HuH-7 (cell line): Measurements from ENCODE around the gene SH2D6.
"Not testable (repeated sequence)": the region's sequence is repeated elsewhere in the genome, so short reads cannot be mapped to it uniquely, and the experiment has no call there.

Experiments used
- DNase-seq: peaks from one replicate; pipeline ENCODE4 v3.0.0; 2011; ENCODE audit warnings: low spot score

The SH2D6 gene

GRCh38 chr2:85418132-85419008, at the start of gene SH2D6:
TSS of gene SH2D6 (plus strand) at chr2:85418714. CDS start at chr2:85429466, 10,752 bp downstream.
- DNase-seq = peak; percentile 89

GRCh38 chr2:85368921-85369320, 49.6 kb upstream of the SH2D6 start:
- DNase-seq = no peak

- no peak for DNase-seq
Measured at GRCh38 chr2:85369500-85369899, 49.0 kb upstream of the SH2D6 start.

GRCh38 chr2:85371045-85371444, 47.5 kb upstream of the SH2D6 start:
- no peak for DNase-seq

- DNase-seq = no peak
Measured at GRCh38 chr2:85376291-85377065, 42.0 kb upstream of the SH2D6 start.

- DNase-seq = no peak
Measured at GRCh38 chr2:85377083-85377482, 41.4 kb upstream of the SH2D6 start.

GRCh38 chr2:85378257-85378656, 40.3 kb upstream of the SH2D6 start:
- DNase-seq = no peak

- DNase-seq = no peak
Measured at GRCh38 chr2:85380048-85380447, 38.5 kb upstream of the SH2D6 start.

GRCh38 chr2:85383151-85383550, 35.4 kb upstream of the SH2D6 start:
- DNase-seq = not testable (repeated sequence)

GRCh38 chr2:85383850-85384249, 34.7 kb upstream of the SH2D6 start:
- no peak for DNase-seq

GRCh38 chr2:85385746-85386145, 32.8 kb upstream of the SH2D6 start:
- DNase-seq = no peak

- no peak for DNase-seq
Measured at GRCh38 chr2:85387754-85388153, 30.8 kb upstream of the SH2D6 start.

GRCh38 chr2:85388878-85389538, 29.5 kb upstream of the SH2D6 start:
- DNase-seq = no peak

- peak; percentile 77 for DNase-seq
Measured at GRCh38 chr2:85390941-85391669, 27.4 kb upstream of the SH2D6 start.

GRCh38 chr2:85393836-85394235, 24.7 kb upstream of the SH2D6 start:
- no peak for DNase-seq

- no peak for DNase-seq
Measured at GRCh38 chr2:85394261-85394681, 24.2 kb upstream of the SH2D6 start.

- no peak for DNase-seq
Measured at GRCh38 chr2:85394976-85395375, 23.5 kb upstream of the SH2D6 start.

- DNase-seq = no peak
Measured at GRCh38 chr2:85395912-85396475, 22.5 kb upstream of the SH2D6 start.

GRCh38 chr2:85396531-85397470, 21.7 kb upstream of the SH2D6 start:
- no peak for DNase-seq

- no peak for DNase-seq
Measured at GRCh38 chr2:85397925-85398331, 20.6 kb upstream of the SH2D6 start.
